Measurements from ENCODE around the gene PPIE. TPM values are rescaled to one million over a fixed set of nuclear protein-coding genes. Genes with fewer than 3 reads are reported as not detected.
"Not testable (repeated sequence)": the region's sequence is repeated elsewhere in the genome, so short reads cannot be mapped to it uniquely, and the experiment has no call there.

PPIE gene
- total and polyA plus RNA-seq, 2 of the 8 experiments (the other 6 are each of a cell fraction or from before 2014, with no cell fraction given): 38.9 to 56.1 TPM

- H3K9me3 ChIP-seq (ENCODE audit: insufficient read depth in 2 of 2, low read depth in 1 of 2, low read length in 1 of 2); H4K91ac ChIP-seq (replicated peaks; ENCODE audit: insufficient read length, low read length); H2BK5ac ChIP-seq (ENCODE audit: low read depth, low read length); H3K18ac ChIP-seq (ENCODE audit: extremely low read depth, low read length); H3K23ac ChIP-seq (ENCODE audit: insufficient read length); H3K14ac ChIP-seq (ENCODE audit: insufficient read length); H4K5ac ChIP-seq (ENCODE audit: insufficient read length, low read depth, low read length); H2AFZ ChIP-seq (ENCODE audit: low read length); H2BK12ac ChIP-seq (ENCODE audit: low read depth, low read length); H2BK20ac ChIP-seq (ENCODE audit: low read length); H4K20me1 ChIP-seq (replicated peaks in 1 of 2; ENCODE audit: control insufficient read depth in 1 of 2, insufficient read depth in 2 of 2, low read length in 2 of 2); H3K4me3 ChIP-seq (ENCODE audit: extremely low read depth in 1 of 4, insufficient read depth in 2 of 4, low read depth in 3 of 4, low read length in 4 of 4); H3K36me3 ChIP-seq (ENCODE audit: control insufficient read depth in 2 of 4, insufficient read depth in 4 of 4, low read length in 3 of 4); H2BK120ac ChIP-seq (replicated peaks; ENCODE audit: low read depth, low read length); H4K8ac ChIP-seq (ENCODE audit: extremely low read depth, insufficient read depth, low read length); H3K4ac ChIP-seq (replicated peaks; ENCODE audit: insufficient read length, low read depth, low read length); H3K23me2 ChIP-seq (ENCODE audit: low read depth, low read length); H3K9ac ChIP-seq (replicated peaks in 1 of 4; ENCODE audit: extremely low read depth in 1 of 4, low read depth in 3 of 4, low read length in 3 of 4); FAIRE-seq; DNase-seq (ENCODE audit: low read depth in 1 of 2, low spot score in 2 of 2); H3K27ac ChIP-seq (ENCODE audit: low read depth, low read length); H2BK15ac ChIP-seq (ENCODE audit: low read length); H2AK5ac ChIP-seq (ENCODE audit: low read depth, low read length); POLR2A ChIA-PET (ENCODE audit: partially characterized antibody); H3K4me2 ChIP-seq (ENCODE audit: insufficient read depth in 1 of 2, low read depth in 2 of 2, low read length in 2 of 2); H3K4me1 ChIP-seq (replicated peaks in 1 of 4; ENCODE audit: control insufficient read depth in 3 of 4, insufficient read depth in 4 of 4, low read length in 3 of 4); H3K56ac ChIP-seq (replicated peaks; ENCODE audit: insufficient read length, low read depth, low read length); H3K79me2 ChIP-seq (ENCODE audit: control insufficient read depth in 1 of 2, insufficient read depth in 2 of 2, low read length in 2 of 2); H3K79me1 ChIP-seq (ENCODE audit: low read depth, low read length): not testable (repeated sequence)
- WGBS, 2 experiments (ENCODE audit: extremely low coverage in 1 of 2, insufficient coverage in 1 of 2, insufficient read length in 1 of 2, insufficient replicate concordance in 2 of 2, low coverage in 1 of 2, low lambda C conversion rate in 2 of 2, missing lambda C conversion rate in 1 of 2): 74% methylated on average over 7 of the region's 20 CpGs; no CpG with 5 or more reads in 1 of the 2 experiments
- CTCF ChIA-PET (ENCODE audit: partially characterized antibody): interaction anchor here (0.6 kb wide), 1 partner anchor 231 kb away, joined by 3 read pairs; no protein-coding TSS in a partner anchor
- peaks cover 1 to 14% (median 6%) of the 10 kb centered on the region in 4 experiments; a peak in 6 of 7 replicates for H3K27me3 ChIP-seq (replicated peaks in 1 of 4; ENCODE audit: control insufficient read depth in 3 of 4, extremely low read depth in 1 of 4, insufficient read depth in 3 of 4, low read length in 3 of 4)
Observed at GRCh38 chr1:39775676-39776399, 37.2 kb downstream of the PPIE start.
